Smooth muscle cell of the pulmonary artery (primary cell): Measurements from ENCODE around the gene LUZP2. TPM values are rescaled to one million over a fixed set of nuclear protein-coding genes. Genes with fewer than 3 reads are reported as not detected.

Experiments
- total RNA-seq: library from RNA; depleted of rRNA; stranded (reverse); fragments of >200 nt; gene quantifications from 2 replicates; pipeline ENCODE4 v1.2.3, GENCODE V29; 2014

Gene LUZP2
- total RNA-seq: 0.07 and 0.26 TPM in 2 replicates

GRCh38 chr11:24496736-24497725, at the start of gene LUZP2:
Gene LUZP2 (plus strand): TSS chr11:24497053.

